Stomach (tissue), 4 donors: ENCODE results near the gene SHC1.

Experiments used
- CTCF ChIP-seq, 7 experiments: fragments of 450-650 bp in 4 of 7; fragments of 200-600 bp in 3 of 7; sonication (generic) in 3 of 7; IDR thresholded peaks; one replicate each; pipeline ENCODE4 v1.5.1; 2016 to 2019; ENCODE audit warnings: antibody characterized with exemption in 7 of 7, control low read depth in 2 of 7, mild to moderate bottlenecking in 1 of 7
- POLR2AphosphoS5 ChIP-seq, 3 donors: sonication (generic); formaldehyde crosslinking; IDR thresholded peaks; one replicate each; pipeline ENCODE4 v1.6.1; 2016; ENCODE audit warnings: antibody characterized with exemption in 3 of 3

DNA sequence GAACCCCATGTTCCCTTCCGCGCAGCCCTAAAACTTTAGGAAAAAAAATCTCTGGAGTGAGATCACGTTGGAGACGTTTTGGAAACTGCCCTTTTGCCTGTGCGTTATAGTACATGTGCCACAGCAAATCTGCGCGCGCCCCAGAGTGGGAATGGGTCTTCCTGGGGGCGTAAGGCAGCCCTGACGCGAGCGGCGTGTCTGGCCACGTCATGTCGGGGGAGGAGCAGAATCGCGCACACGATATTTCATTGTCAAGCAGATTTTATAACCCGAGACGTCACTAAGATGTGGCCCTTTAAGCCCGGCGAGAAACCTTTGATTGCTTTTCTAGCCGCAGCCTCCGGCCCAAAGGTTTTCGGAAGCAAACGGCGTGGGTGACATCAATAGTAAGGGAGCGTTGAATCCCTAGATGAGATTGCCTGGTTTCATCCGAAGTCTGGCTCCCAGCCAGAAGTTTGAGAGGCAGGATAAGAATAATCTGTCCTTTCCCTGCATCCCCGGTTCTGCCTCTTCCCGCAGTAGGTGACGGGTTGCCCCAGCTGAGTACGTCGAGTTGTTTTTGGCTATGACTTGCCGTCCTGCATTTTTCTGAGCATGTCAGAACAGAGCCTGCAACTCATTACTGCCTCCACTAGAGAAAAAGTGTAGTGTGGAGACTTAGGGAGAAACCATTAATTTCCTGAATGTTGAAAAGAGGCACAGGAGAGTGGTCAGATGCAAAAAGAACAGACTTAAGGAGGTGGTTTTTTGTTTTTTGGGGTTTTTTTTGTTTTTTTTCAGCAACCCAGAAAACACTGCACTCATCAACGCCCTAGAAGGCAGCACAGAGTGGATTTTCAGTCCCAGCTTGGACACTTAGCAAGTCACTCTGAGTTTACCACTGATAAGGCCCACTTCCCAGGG, 33.2 kb downstream of the SHC1 start:
- peak in 2 of 7 experiments; percentile 18 to 32 for TF ChIP-seq CTCF (IDR thresholded peaks at IDR 0.05)
- TF ChIP-seq POLR2AphosphoS5 (IDR thresholded peaks at IDR 0.05): peak in 2 of 3 donors; percentile 61 to 81
